ENCODE results near the gene DISC1.

DNA sequence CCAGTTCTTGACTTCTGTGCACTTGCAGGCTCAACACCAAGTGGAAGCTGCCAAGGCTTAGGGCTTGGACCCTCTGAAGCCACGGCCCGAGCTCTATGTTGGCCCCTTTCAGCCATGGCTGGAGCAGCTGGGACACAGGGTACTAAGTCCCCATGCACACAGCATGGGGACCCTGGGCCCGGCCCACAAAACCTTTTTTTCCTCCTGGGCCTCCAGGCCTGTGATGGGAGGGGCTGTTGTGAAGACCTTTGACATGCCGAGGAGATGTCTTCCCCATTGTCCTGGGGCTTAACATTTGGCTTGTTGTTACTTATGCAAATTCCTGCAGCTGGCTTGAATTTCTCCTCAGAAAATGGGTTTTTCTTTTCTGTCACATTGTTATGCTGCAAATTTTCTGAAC, 59.8 kb downstream of the DISC1 start:
- TF ChIP-seq, protein P1, sequence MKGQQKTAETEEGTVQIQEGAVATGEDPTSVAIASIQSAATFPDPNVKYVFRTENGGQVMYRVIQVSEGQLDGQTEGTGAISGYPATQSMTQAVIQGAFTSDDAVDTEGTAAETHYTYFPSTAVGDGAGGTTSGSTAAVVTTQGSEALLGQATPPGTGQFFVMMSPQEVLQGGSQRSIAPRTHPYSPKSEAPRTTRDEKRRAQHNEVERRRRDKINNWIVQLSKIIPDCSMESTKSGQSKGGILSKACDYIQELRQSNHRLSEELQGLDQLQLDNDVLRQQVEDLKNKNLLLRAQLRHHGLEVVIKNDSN (IDR thresholded peaks at IDR 0.05) = no peak
- TF ChIP-seq, protein P2, sequence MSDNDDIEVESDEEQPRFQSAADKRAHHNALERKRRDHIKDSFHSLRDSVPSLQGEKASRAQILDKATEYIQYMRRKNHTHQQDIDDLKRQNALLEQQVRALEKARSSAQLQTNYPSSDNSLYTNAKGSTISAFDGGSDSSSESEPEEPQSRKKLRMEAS (IDR thresholded peaks at IDR 0.05) = no peak
- TF ChIP-seq, protein P3, sequence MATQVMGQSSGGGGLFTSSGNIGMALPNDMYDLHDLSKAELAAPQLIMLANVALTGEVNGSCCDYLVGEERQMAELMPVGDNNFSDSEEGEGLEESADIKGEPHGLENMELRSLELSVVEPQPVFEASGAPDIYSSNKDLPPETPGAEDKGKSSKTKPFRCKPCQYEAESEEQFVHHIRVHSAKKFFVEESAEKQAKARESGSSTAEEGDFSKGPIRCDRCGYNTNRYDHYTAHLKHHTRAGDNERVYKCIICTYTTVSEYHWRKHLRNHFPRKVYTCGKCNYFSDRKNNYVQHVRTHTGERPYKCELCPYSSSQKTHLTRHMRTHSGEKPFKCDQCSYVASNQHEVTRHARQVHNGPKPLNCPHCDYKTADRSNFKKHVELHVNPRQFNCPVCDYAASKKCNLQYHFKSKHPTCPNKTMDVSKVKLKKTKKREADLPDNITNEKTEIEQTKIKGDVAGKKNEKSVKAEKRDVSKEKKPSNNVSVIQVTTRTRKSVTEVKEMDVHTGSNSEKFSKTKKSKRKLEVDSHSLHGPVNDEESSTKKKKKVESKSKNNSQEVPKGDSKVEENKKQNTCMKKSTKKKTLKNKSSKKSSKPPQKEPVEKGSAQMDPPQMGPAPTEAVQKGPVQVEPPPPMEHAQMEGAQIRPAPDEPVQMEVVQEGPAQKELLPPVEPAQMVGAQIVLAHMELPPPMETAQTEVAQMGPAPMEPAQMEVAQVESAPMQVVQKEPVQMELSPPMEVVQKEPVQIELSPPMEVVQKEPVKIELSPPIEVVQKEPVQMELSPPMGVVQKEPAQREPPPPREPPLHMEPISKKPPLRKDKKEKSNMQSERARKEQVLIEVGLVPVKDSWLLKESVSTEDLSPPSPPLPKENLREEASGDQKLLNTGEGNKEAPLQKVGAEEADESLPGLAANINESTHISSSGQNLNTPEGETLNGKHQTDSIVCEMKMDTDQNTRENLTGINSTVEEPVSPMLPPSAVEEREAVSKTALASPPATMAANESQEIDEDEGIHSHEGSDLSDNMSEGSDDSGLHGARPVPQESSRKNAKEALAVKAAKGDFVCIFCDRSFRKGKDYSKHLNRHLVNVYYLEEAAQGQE (IDR thresholded peaks at IDR 0.05; ENCODE audit: low read depth) = no peak
- no peak for TF ChIP-seq YY1 (IDR thresholded peaks at IDR 0.05; ENCODE audit: low read depth)

All from Ishikawa (cell line).